A549 (cell line): ENCODE measurements around the gene RCVRN. TPM values are rescaled to one million over a fixed set of nuclear protein-coding genes. Genes with fewer than 3 reads are reported as not detected.

Experiments
- ATAC-seq, 2 experiments: fragments of 200-7000 bp in 1 of 2; fragments of >200 bp in 1 of 2; cut with Nextera tagmentation in 1 of 2; cut with Tn5 transposase in 1 of 2; 3 replicates each; pipeline versions ENCODE4 v1.8.0 to v1.9.1; 2018 to 2020; ENCODE audit warnings: mild to moderate bottlenecking in 1 of 2, moderate library complexity in 1 of 2
- CTCF ChIA-PET: fragments of 300-600 bp; sonication (Branson Sonifier 250); formaldehyde crosslinking; extraction: SDS; loops from one replicate; lab custom pipeline; 2021; ENCODE audit warnings: antibody characterized with exemption, inconsistent platforms; lab: Yijun Ruan, JAX
- POLR2A ChIA-PET: fragments of 350-600 bp; formaldehyde crosslinking; extraction: SDS; loops from one replicate; lab custom pipeline; 2021; ENCODE audit warnings: antibody characterized with exemption, inconsistent platforms; lab: Yijun Ruan, JAX
- DNase-seq, 2 experiments: peaks; one replicate each; pipeline versions ENCODE4 v3.0.0 to v3.0.0-alpha.2; 2011 to 2016; ENCODE audit warnings: low read depth in 1 of 2, low spot score in 1 of 2
- FAIRE-seq: peaks from 2 replicates; lab custom pipeline; 2011; peaks lifted over from hg19 to GRCh38; lab: Jason Lieb, UNC
- H3K27ac ChIP-seq, 2 experiments: fragments of >200 bp; sonication (Bioruptor Twin); formaldehyde crosslinking; 3 replicates each; pipeline ENCODE4 v1.5.1; 2016 to 2017
- H3K4me1 ChIP-seq: fragments of >200 bp; sonication (Bioruptor Twin); formaldehyde crosslinking; 3 replicates; pipeline ENCODE4 v1.6.1; 2016
- H3K4me2 ChIP-seq: fragments of >200 bp; sonication (Bioruptor Twin); formaldehyde crosslinking; 3 replicates; pipeline ENCODE4 v1.6.1; 2016
- H3K4me3 ChIP-seq: fragments of >200 bp; sonication (Bioruptor Twin); formaldehyde crosslinking; 3 replicates; pipeline ENCODE4 v1.5.1; 2016
- H3K9me3 ChIP-seq: fragments of >200 bp; sonication (Bioruptor Twin); formaldehyde crosslinking; 3 replicates; pipeline ENCODE4 v1.6.1; 2016
- BHLHE40 ChIP-seq: IDR thresholded peaks from 2 replicates; pipeline ENCODE4 v1.6.1; 2012; ENCODE audit warnings: low read depth, low read length, inconsistent platforms
- CBX2 ChIP-seq: fragments of 200-600 bp; sonication (generic); IDR thresholded peaks from 2 replicates; pipeline ENCODE4 v1.6.1; 2016; ENCODE audit warnings: low read depth, mild to moderate bottlenecking, borderline replicate concordance
- CBX8 ChIP-seq: fragments of 200-600 bp; sonication (generic); IDR thresholded peaks from 2 replicates; pipeline ENCODE4 v1.6.1; 2016
- CEBPB ChIP-seq, 2 experiments: fragments of >200 bp in 1 of 2; sonication (Bioruptor Twin) in 1 of 2; formaldehyde crosslinking in 1 of 2; IDR thresholded peaks; 2 replicates each; pipeline ENCODE4 v1.6.1; 2012 to 2016
- CHD2 ChIP-seq: fragments of 150-350 bp; IDR thresholded peaks from 2 replicates; pipeline ENCODE4 v1.6.1; 2014; ENCODE audit warnings: low read length; ENCODE audit not compliant: partially characterized antibody
- CHD4 ChIP-seq: fragments of 200-600 bp; sonication (generic); IDR thresholded peaks from 2 replicates; pipeline ENCODE4 v1.6.1; 2016; ENCODE audit warnings: antibody characterized with exemption, mild to moderate bottlenecking, borderline replicate concordance
- EP300 ChIP-seq, 2 experiments: fragments of >200 bp; sonication (Bioruptor Twin); formaldehyde crosslinking; IDR thresholded peaks; 2 replicates in 1 of 2; 3 replicates in 1 of 2; pipeline ENCODE4 v1.6.1; 2016 to 2017
- ESRRA ChIP-seq: fragments of 150-350 bp; IDR thresholded peaks from 2 replicates; pipeline ENCODE4 v1.6.1; 2014; ENCODE audit warnings: mild to moderate bottlenecking, low read length, borderline replicate concordance
- FOXS1 ChIP-seq: fragments of 250-450 bp; sonication (Bioruptor Pico); IDR thresholded peaks from 2 replicates; pipeline ENCODE4 v1.5.0; 2020; ENCODE audit warnings: mild to moderate bottlenecking, moderate library complexity
- GATA3 ChIP-seq: IDR thresholded peaks from 2 replicates; pipeline ENCODE4 v1.6.1; 2012; ENCODE audit warnings: borderline replicate concordance
- HDAC2 ChIP-seq: fragments of 200-600 bp; sonication (generic); IDR thresholded peaks from 2 replicates; pipeline ENCODE4 v1.6.1; 2016
- HEYL ChIP-seq: fragments of 250-450 bp; sonication (Bioruptor Pico); IDR thresholded peaks from 2 replicates; pipeline ENCODE4 v1.8.0; 2021; ENCODE audit warnings: mild to moderate bottlenecking, moderate library complexity
- HOXA7 ChIP-seq: fragments of 250-450 bp; sonication (Bioruptor Pico); IDR thresholded peaks from 2 replicates; pipeline ENCODE4 v1.5.0; 2020; ENCODE audit warnings: mild to moderate bottlenecking, moderate library complexity
- HOXB13 ChIP-seq: fragments of 250-450 bp; sonication (Bioruptor Pico); IDR thresholded peaks from 2 replicates; pipeline ENCODE4 v1.5.0; 2020; ENCODE audit warnings: low read depth, mild to moderate bottlenecking, moderate library complexity
- HOXB5 ChIP-seq: fragments of 250-450 bp; sonication (Bioruptor Pico); IDR thresholded peaks from 2 replicates; pipeline ENCODE4 v1.5.0; 2020; ENCODE audit warnings: mild to moderate bottlenecking, moderate library complexity
- JUN ChIP-seq, 2 experiments: fragments of >200 bp; sonication (Bioruptor Twin); formaldehyde crosslinking; IDR thresholded peaks; 2 replicates in 1 of 2; 3 replicates in 1 of 2; pipeline ENCODE4 v1.6.1; 2016 to 2017
- JUNB ChIP-seq: fragments of >200 bp; sonication (Bioruptor Twin); formaldehyde crosslinking; IDR thresholded peaks from 2 replicates; pipeline ENCODE4 v1.6.1; 2016
- KDM5A ChIP-seq: fragments of 200-600 bp; sonication (generic); IDR thresholded peaks from 2 replicates; pipeline ENCODE4 v1.6.1; 2016; ENCODE audit warnings: antibody characterized with exemption, mild to moderate bottlenecking
- MAFK ChIP-seq: fragments of 450-650 bp; IDR thresholded peaks from 2 replicates; pipeline ENCODE4 v1.6.1; 2014; ENCODE audit not compliant: partially characterized antibody
- MYC ChIP-seq: IDR thresholded peaks from 2 replicates; pipeline ENCODE4 v1.6.1; 2012; ENCODE audit warnings: mild to moderate bottlenecking, inconsistent platforms, low read length, improper control_type of control experiment, borderline replicate concordance
- NFE2L2 ChIP-seq: fragments of 150-350 bp; conservative IDR thresholded peaks from 2 replicates; pipeline ENCODE4 v1.6.1; 2014; ENCODE audit warnings: low read length
- NPAS2 ChIP-seq: fragments of 250-450 bp; sonication (Bioruptor Pico); IDR thresholded peaks from 2 replicates; pipeline ENCODE4 v1.8.0; 2022; ENCODE audit warnings: mild to moderate bottlenecking, moderate library complexity, borderline replicate concordance
- NR3C1 ChIP-seq: fragments of >200 bp; sonication (Bioruptor Twin); formaldehyde crosslinking; IDR thresholded peaks from 3 replicates; pipeline ENCODE4 v1.6.1; 2017
- PHF8 ChIP-seq: fragments of 200-600 bp; sonication (generic); IDR thresholded peaks from 2 replicates; pipeline ENCODE4 v1.6.1; 2016; ENCODE audit warnings: low read depth, mild to moderate bottlenecking, antibody characterized with exemption, moderate library complexity, borderline replicate concordance
- POLR2A ChIP-seq: IDR thresholded peaks from 2 replicates; pipeline ENCODE4 v1.6.1; 2012; ENCODE audit warnings: mild to moderate bottlenecking, low read length
- RAD21 ChIP-seq, 2 experiments: fragments of >200 bp in 1 of 2; sonication (Bioruptor Twin) in 1 of 2; formaldehyde crosslinking in 1 of 2; IDR thresholded peaks in 1 of 2; conservative IDR thresholded peaks in 1 of 2; 2 replicates in 1 of 2; 3 replicates in 1 of 2; pipeline ENCODE4 v1.6.1; 2012 to 2018; ENCODE audit warnings: inconsistent platforms in 1 of 2
- RCOR1 ChIP-seq: fragments of 150-350 bp; IDR thresholded peaks from 2 replicates; pipeline ENCODE4 v1.6.1; 2014; ENCODE audit warnings: antibody characterized with exemption, low read length, low read depth
- RFX5 ChIP-seq: fragments of 450-650 bp; IDR thresholded peaks from 2 replicates; pipeline ENCODE4 v1.7.1; 2014; ENCODE audit warnings: antibody characterized with exemption, mild to moderate bottlenecking, moderate library complexity
- SMC3 ChIP-seq: fragments of >200 bp; sonication (Bioruptor Twin); formaldehyde crosslinking; IDR thresholded peaks from 3 replicates; pipeline ENCODE4 v1.6.1; 2018; ENCODE audit warnings: inconsistent platforms
- TFCP2L1 ChIP-seq: fragments of 250-450 bp; sonication (Bioruptor Pico); IDR thresholded peaks from 2 replicates; pipeline ENCODE4 v1.5.0; 2021; ENCODE audit warnings: mild to moderate bottlenecking
- ZC3H11A ChIP-seq: fragments of 450-650 bp; IDR thresholded peaks from 2 replicates; pipeline ENCODE4 v1.6.1; 2014; ENCODE audit warnings: antibody characterized with exemption, mild to moderate bottlenecking
- ZFP36 ChIP-seq: fragments of 450-650 bp; IDR thresholded peaks from 2 replicates; pipeline ENCODE4 v1.6.1; 2014; ENCODE audit warnings: borderline replicate concordance; ENCODE audit not compliant: partially characterized antibody
- ZNF302 ChIP-seq: fragments of 250-450 bp; sonication (Bioruptor Pico); IDR thresholded peaks from 2 replicates; pipeline ENCODE4 v1.9.0; 2021; ENCODE audit warnings: inconsistent platforms, mild to moderate bottlenecking, moderate library complexity
- ZSCAN20 ChIP-seq: fragments of 250-450 bp; sonication (Bioruptor Pico); IDR thresholded peaks from 2 replicates; pipeline ENCODE4 v1.8.0; 2022; ENCODE audit warnings: mild to moderate bottlenecking, moderate library complexity
- WGBS: methylation state at CpG from one replicate; pipeline ENCODE4 v1.1.6; 2017; ENCODE audit errors: missing lambda C conversion rate; 5-methylcytosine and 5-hydroxymethylcytosine counted together
- polyA plus RNA-seq, 4 experiments: library from polyadenylated mRNA; depleted of rRNA in 3 of 4; stranded (reverse); fragments of >200 nt; fragmentation: RNase III in 1 of 4; extraction: RNeasy Plus Mini Kit Qiagen cat#74134 plus additional on column Dnase treatment in 1 of 4; gene quantifications; 2 replicates in 3 of 4; 3 replicates in 1 of 4; pipeline ENCODE4 v1.2.3, GENCODE V29; 2011 to 2017
- TF ChIP-seq, protein P1 (sequence below): IDR thresholded peaks from 2 replicates; pipeline ENCODE4 v1.6.1; 2012
- TF ChIP-seq, protein P2 (sequence below): fragments of 150-350 bp; IDR thresholded peaks from 2 replicates; pipeline ENCODE4 v1.6.1; 2014; ENCODE audit warnings: low read depth, mild to moderate bottlenecking, low read length
- TF ChIP-seq, protein P3 (sequence below): fragments of >200 bp; sonication (Bioruptor Twin); formaldehyde crosslinking; IDR thresholded peaks from 3 replicates; pipeline ENCODE4 v1.5.1; 2016
- TF ChIP-seq, protein P4 (sequence below): fragments of 250-450 bp; sonication (Bioruptor Pico); IDR thresholded peaks from 2 replicates; pipeline ENCODE4 v1.5.0; 2021; ENCODE audit warnings: mild to moderate bottlenecking, moderate library complexity, borderline replicate concordance
- TF ChIP-seq, protein P5 (sequence below): fragments of 450-650 bp; IDR thresholded peaks from 2 replicates; pipeline ENCODE4 v1.6.1; 2014; ENCODE audit warnings: antibody characterized with exemption
- TF ChIP-seq, protein P6 (sequence below): fragments of >200 bp; sonication (Bioruptor Twin); formaldehyde crosslinking; IDR thresholded peaks from 2 replicates; pipeline ENCODE4 v1.6.1; 2016

Gene RCVRN
- polyA plus RNA-seq, 2 of the 4 experiments (the other 2 are of a cell fraction), result not detected

DNA sequence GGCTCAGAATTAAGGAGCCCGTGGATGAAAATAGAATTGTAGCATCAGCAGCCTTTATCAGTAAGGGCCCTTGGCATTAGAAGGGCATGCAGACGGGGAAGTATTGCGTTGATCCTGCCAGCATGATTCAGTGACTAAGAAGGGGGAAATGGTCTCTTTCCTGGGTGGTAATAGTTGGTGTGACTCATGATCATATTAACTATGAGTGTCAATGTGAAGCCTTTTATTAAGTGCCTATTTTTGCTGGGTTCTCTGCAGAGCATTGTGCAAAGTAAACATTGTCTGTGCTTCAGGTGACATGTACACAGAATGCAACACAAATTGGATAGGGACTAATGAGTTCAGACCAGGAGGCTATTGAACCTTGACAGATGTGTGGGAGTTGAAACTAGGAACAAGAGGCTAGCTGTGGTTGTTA, 24.5 kb downstream of the RCVRN start:
- ATAC-seq (peak; percentile 95 to 97), FAIRE-seq (peak; percentile 79), DNase-seq (peak; percentile 80 to 86)
- no peak overlapping the region for H3K4me3 ChIP-seq
- CTCF ChIA-PET, result interaction anchor here (1.0 to 2.0 kb wide), 3 partner anchors 9 to 43 kb away, joined by 3 to 10 read pairs (median 3); no protein-coding TSS in a partner anchor
- POLR2A ChIA-PET, result no interaction called here
- peaks cover 41% of the 10 kb centered on the region for H3K9me3 ChIP-seq
- peak overlapping the region; percentile 39 for H3K4me2 ChIP-seq
- 2% methylated on average over 3 of the region's 3 CpGs for WGBS
- H3K4me1 ChIP-seq, result peaks cover 25% of the 10 kb centered on the region
- peak overlapping the region; percentile 72 to 78 for H3K27ac ChIP-seq
- TF ChIP-seq HDAC2 (no peak), RAD21 (conservative IDR thresholded peaks at IDR 0.05 in 1 of 2, IDR thresholded peaks at IDR 0.05 in 1 of 2) (peak in 1 of 2 experiments; percentile 50; a peak in 2 of 5 replicates), HEYL (CRISPR knock-in tag) (no peak), TFCP2L1 (CRISPR knock-in tag) (no peak), ZC3H11A (no peak), NPAS2 (CRISPR knock-in tag) (no peak), PHF8 (no peak), GATA3 (peak; percentile 74; the same call in 1 of the 2 replicates), BHLHE40 (no peak), JUN (IDR thresholded peaks at IDR 0.05) (peak; percentile 84 to 96; a peak in 3 of 5 replicates), JUNB (peak; percentile 97), CHD2 (no peak), POLR2A (no peak), CEBPB (IDR thresholded peaks at IDR 0.05) (peak; percentile 75 to 81), NR3C1 (no peak), RCOR1 (no peak), FOXS1 (no peak), HOXA7 (CRISPR knock-in tag) (no peak), NFE2L2 (no peak), MAFK (peak; percentile 61), HOXB5 (0 out of 2 replicates have a peak, but pooled peaks have one; percentile 29), EP300 (IDR thresholded peaks at IDR 0.05) (peak; percentile 89 to 91; a peak in 4 of 5 replicates), SMC3 (no peak), CBX8 (no peak), CBX2 (no peak), RFX5 (no peak), CHD4 (no peak), ZNF302 (no peak), ZFP36 (no peak), HOXB13 (CRISPR knock-in tag) (no peak), ZSCAN20 (CRISPR knock-in tag) (no peak), KDM5A (no peak), MYC (no peak), ESRRA (no peak)
- TF ChIP-seq, protein P1, sequence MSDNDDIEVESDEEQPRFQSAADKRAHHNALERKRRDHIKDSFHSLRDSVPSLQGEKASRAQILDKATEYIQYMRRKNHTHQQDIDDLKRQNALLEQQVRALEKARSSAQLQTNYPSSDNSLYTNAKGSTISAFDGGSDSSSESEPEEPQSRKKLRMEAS, result peak; percentile 73
- TF ChIP-seq, protein P2, sequence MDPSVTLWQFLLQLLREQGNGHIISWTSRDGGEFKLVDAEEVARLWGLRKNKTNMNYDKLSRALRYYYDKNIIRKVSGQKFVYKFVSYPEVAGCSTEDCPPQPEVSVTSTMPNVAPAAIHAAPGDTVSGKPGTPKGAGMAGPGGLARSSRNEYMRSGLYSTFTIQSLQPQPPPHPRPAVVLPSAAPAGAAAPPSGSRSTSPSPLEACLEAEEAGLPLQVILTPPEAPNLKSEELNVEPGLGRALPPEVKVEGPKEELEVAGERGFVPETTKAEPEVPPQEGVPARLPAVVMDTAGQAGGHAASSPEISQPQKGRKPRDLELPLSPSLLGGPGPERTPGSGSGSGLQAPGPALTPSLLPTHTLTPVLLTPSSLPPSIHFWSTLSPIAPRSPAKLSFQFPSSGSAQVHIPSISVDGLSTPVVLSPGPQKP, result no peak
- TF ChIP-seq, protein P3, sequence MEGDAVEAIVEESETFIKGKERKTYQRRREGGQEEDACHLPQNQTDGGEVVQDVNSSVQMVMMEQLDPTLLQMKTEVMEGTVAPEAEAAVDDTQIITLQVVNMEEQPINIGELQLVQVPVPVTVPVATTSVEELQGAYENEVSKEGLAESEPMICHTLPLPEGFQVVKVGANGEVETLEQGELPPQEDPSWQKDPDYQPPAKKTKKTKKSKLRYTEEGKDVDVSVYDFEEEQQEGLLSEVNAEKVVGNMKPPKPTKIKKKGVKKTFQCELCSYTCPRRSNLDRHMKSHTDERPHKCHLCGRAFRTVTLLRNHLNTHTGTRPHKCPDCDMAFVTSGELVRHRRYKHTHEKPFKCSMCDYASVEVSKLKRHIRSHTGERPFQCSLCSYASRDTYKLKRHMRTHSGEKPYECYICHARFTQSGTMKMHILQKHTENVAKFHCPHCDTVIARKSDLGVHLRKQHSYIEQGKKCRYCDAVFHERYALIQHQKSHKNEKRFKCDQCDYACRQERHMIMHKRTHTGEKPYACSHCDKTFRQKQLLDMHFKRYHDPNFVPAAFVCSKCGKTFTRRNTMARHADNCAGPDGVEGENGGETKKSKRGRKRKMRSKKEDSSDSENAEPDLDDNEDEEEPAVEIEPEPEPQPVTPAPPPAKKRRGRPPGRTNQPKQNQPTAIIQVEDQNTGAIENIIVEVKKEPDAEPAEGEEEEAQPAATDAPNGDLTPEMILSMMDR, result no peak
- TF ChIP-seq, protein P4, sequence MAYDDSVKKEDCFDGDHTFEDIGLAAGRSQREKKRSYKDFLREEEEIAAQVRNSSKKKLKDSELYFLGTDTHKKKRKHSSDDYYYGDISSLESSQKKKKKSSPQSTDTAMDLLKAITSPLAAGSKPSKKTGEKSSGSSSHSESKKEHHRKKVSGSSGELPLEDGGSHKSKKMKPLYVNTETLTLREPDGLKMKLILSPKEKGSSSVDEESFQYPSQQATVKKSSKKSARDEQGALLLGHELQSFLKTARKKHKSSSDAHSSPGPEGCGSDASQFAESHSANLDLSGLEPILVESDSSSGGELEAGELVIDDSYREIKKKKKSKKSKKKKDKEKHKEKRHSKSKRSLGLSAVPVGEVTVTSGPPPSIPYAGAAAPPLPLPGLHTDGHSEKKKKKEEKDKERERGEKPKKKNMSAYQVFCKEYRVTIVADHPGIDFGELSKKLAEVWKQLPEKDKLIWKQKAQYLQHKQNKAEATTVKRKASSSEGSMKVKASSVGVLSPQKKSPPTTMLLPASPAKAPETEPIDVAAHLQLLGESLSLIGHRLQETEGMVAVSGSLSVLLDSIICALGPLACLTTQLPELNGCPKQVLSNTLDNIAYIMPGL (CRISPR knock-in tag), result no peak
- TF ChIP-seq, protein P5, sequence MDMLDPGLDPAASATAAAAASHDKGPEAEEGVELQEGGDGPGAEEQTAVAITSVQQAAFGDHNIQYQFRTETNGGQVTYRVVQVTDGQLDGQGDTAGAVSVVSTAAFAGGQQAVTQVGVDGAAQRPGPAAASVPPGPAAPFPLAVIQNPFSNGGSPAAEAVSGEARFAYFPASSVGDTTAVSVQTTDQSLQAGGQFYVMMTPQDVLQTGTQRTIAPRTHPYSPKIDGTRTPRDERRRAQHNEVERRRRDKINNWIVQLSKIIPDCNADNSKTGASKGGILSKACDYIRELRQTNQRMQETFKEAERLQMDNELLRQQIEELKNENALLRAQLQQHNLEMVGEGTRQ, result no peak
- TF ChIP-seq, protein P6, sequence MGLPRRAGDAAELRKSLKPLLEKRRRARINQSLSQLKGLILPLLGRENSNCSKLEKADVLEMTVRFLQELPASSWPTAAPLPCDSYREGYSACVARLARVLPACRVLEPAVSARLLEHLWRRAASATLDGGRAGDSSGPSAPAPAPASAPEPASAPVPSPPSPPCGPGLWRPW, result 0 out of 2 replicates have a peak, but pooled peaks have one; percentile 38
